HepG2 (cell line): ENCODE data around the gene WNT2. TPM values are rescaled to one million over a fixed set of nuclear protein-coding genes. Genes with fewer than 3 reads are reported as not detected.

Experiments used
- ATAC-seq: fragments of 200-7000 bp; cut with Tn5 transposase; 3 replicates; pipeline ENCODE4 v1.9.1; 2020; ENCODE audit warnings: mild to moderate bottlenecking, moderate library complexity
- Bru-seq: library from RNA; stranded (reverse); fragments of 400-500 nt; gene quantifications from one replicate; lab custom pipeline; 2021; lab: Mats Ljungman, UMichigan
- BruChase-seq, 2 experiments: library from RNA; stranded (reverse); fragments of 400-500 nt; gene quantifications; one replicate each; lab custom pipeline; 2021; lab: Mats Ljungman, UMichigan
- BruUV-seq: library from RNA; stranded (reverse); fragments of 400-500 nt; replicated peaks from 2 replicates; lab custom pipeline; 2021; lab: Mats Ljungman, UMichigan
- CTCF ChIA-PET: fragments of 300-600 bp; formaldehyde crosslinking; extraction: SDS; loops from one replicate; lab custom pipeline; 2021; ENCODE audit warnings: low total read pairs, inconsistent platforms, low intra/inter-chr PET ratio; lab: Yijun Ruan, JAX
- POLR2A ChIA-PET: fragments of 350-600 bp; sonication (Branson Sonifier 250); formaldehyde crosslinking; loops from one replicate; lab custom pipeline; 2020; ENCODE audit warnings: antibody characterized with exemption, inconsistent platforms; lab: Yijun Ruan, JAX
- DNase-seq: peaks from one replicate; pipeline ENCODE4 v3.0.0-alpha.2; 2015; ENCODE audit warnings: low spot score
- FAIRE-seq: peaks from 3 replicates; lab custom pipeline; 2011; peaks lifted over from hg19 to GRCh38; lab: Jason Lieb, UNC
- H2AFZ ChIP-seq: one replicate; pipeline ENCODE4 v1.6.1; 2011; ENCODE audit warnings: low read length, inconsistent platforms
- H3K27ac ChIP-seq: fragments of 300-600 bp; 3 replicates; pipeline ENCODE4 v1.8.0; 2011; ENCODE audit warnings: mixed run types, mild to moderate bottlenecking, mixed read lengths, low read length, inconsistent platforms; ENCODE audit not compliant: insufficient read depth; ENCODE audit errors: extremely low read length
- H3K27me3 ChIP-seq, 2 experiments: fragments of 200-600 bp in 1 of 2; 2 replicates in 1 of 2; 3 replicates in 1 of 2; pipeline versions ENCODE4 v1.6.0 to v1.8.0; 2011; ENCODE audit warnings: low read length in 2 of 2, mild to moderate bottlenecking in 2 of 2, moderate library complexity in 2 of 2, inconsistent platforms in 1 of 2; ENCODE audit not compliant: insufficient read depth in 2 of 2, control insufficient read depth in 1 of 2
- H3K36me3 ChIP-seq, 2 experiments: fragments of 200-600 bp in 1 of 2; replicated peaks in 1 of 2; 2 replicates in 1 of 2; 3 replicates in 1 of 2; pipeline versions ENCODE4 v1.5.1 to v1.8.0; 2011; ENCODE audit warnings: low read length in 2 of 2, inconsistent platforms in 1 of 2; ENCODE audit not compliant: insufficient read depth in 2 of 2, control insufficient read depth in 1 of 2
- H3K4me1 ChIP-seq: 2 replicates; pipeline ENCODE4 v1.5.1; 2012; ENCODE audit warnings: low read length, inconsistent platforms; ENCODE audit not compliant: insufficient read depth
- H3K4me2 ChIP-seq: 2 replicates; pipeline ENCODE4 v1.6.0; 2011; ENCODE audit warnings: low read depth, low read length, inconsistent platforms
- H3K4me3 ChIP-seq, 3 experiments: fragments of 200-600 bp in 1 of 3; sonication (generic), shearing (Covaris generic) in 1 of 3; replicated peaks in 1 of 3; 2 replicates each; pipeline ENCODE4 v1.5.1; 2011 to 2016; ENCODE audit warnings: low read length in 3 of 3, inconsistent platforms in 2 of 3, low read depth in 2 of 3, mild to moderate bottlenecking in 2 of 3, control low read depth in 1 of 3, mixed read lengths in 1 of 3; ENCODE audit not compliant: insufficient read depth in 1 of 3
- H3K79me2 ChIP-seq: one replicate; pipeline ENCODE4 v1.6.1; 2011; ENCODE audit warnings: low read length, inconsistent platforms; ENCODE audit not compliant: insufficient read depth
- H3K9ac ChIP-seq: 2 replicates; pipeline ENCODE4 v1.6.0; 2011; ENCODE audit warnings: mild to moderate bottlenecking, low read depth, low read length, inconsistent platforms; ENCODE audit not compliant: insufficient read depth
- H3K9me3 ChIP-seq: 2 replicates; pipeline ENCODE4 v1.5.1; 2012; ENCODE audit warnings: mild to moderate bottlenecking, low read length
- H4K20me1 ChIP-seq: 2 replicates; pipeline ENCODE4 v1.6.0; 2011; ENCODE audit warnings: inconsistent platforms, mild to moderate bottlenecking, low read length, moderate library complexity; ENCODE audit not compliant: insufficient read depth
- FOXK1 ChIP-seq: sonication (generic); formaldehyde crosslinking; IDR thresholded peaks from 2 replicates; pipeline ENCODE4 v1.4.0; 2020; ENCODE audit warnings: low read depth, missing genetic modification reagents, borderline replicate concordance
- KLF16 ChIP-seq, 2 experiments: sonication (generic) in 1 of 2; formaldehyde crosslinking in 1 of 2; IDR thresholded peaks; 2 replicates each; pipeline versions ENCODE4 v1.6.1 to v1.8.0; 2016 to 2023; ENCODE audit warnings: missing genetic modification reagents in 2 of 2, missing compliant biosample characterization in 1 of 2
- NCOA5 ChIP-seq: sonication (generic); formaldehyde crosslinking; IDR thresholded peaks from 2 replicates; pipeline ENCODE4 v1.4.0; 2020; ENCODE audit warnings: missing genetic modification reagents
- ZFAT ChIP-seq: sonication (generic); formaldehyde crosslinking; conservative IDR thresholded peaks from 2 replicates; pipeline ENCODE4 v1.8.1; 2023; ENCODE audit warnings: missing genetic modification reagents, inconsistent platforms
- ZNF121 ChIP-seq: sonication (generic); formaldehyde crosslinking; IDR thresholded peaks from 2 replicates; pipeline ENCODE4 v1.5.0; 2020; ENCODE audit warnings: mild to moderate bottlenecking, missing genetic modification reagents
- ZNF282 ChIP-seq: fragments of 450-650 bp; IDR thresholded peaks from 2 replicates; pipeline ENCODE4 v1.6.1; 2018; ENCODE audit not compliant: partially characterized antibody
- ZNF546 ChIP-seq: sonication (generic); formaldehyde crosslinking; conservative IDR thresholded peaks from 2 replicates; pipeline ENCODE4 v1.8.1; 2023; ENCODE audit warnings: mild to moderate bottlenecking, missing genetic modification reagents
- WGBS: methylation state at CpG from one replicate; pipeline ENCODE4 v1.1.6; 2017; ENCODE audit warnings: low lambda C conversion rate; 5-methylcytosine and 5-hydroxymethylcytosine counted together
- in situ Hi-C: cut with HindIII; loops from 2 replicates; pipeline ENCODE4 v1.10.0; 2017; ENCODE audit warnings: low pct_unique_long_range_greater_than_20kb; ENCODE audit not compliant: extremely low pct_ligation_motif_present
- intact Hi-C: fragments of 100-400 bp; cut with micrococcal nuclease; formaldehyde crosslinking; loops from one replicate; pipeline ENCODE4 v1.10.0; 2022; ENCODE audit not compliant: unreplicated experiment
- long read RNA-seq, 2 experiments: library from RNA in 1 of 2; library from polyadenylated mRNA in 1 of 2; stranded (forward) in 1 of 2; unstranded in 1 of 2; transcript quantifications; one replicate each; pipeline ENCODE4 v2.0.0, GENCODE V29; 2019 to 2022
- polyA minus RNA-seq, 3 experiments: library from RNA; depleted of rRNA, polyadenylated mRNA; stranded (reverse); fragments of >200 nt; gene quantifications; 2 replicates each; pipeline ENCODE4 v1.2.3, GENCODE V29; 2011; ENCODE audit warnings: low replicate concordance in 1 of 3
- polyA plus RNA-seq, 8 experiments: library from polyadenylated mRNA; depleted of rRNA in 3 of 8; stranded (reverse) in 7 of 8; unstranded in 1 of 8; fragments of >200 nt; fragmentation: Illumina TruSeq in 4 of 8; extraction: Trizol in 4 of 8; gene quantifications; 2 replicates each; pipeline versions ENCODE4 v1.2.1 to v1.2.3, GENCODE V29; 2011 to 2016; ENCODE audit warnings: low read depth in 4 of 8, missing spikeins in 1 of 8, mixed read lengths in 1 of 8; ENCODE audit not compliant: insufficient read depth in 1 of 8
- total RNA-seq, 5 experiments: library from RNA; depleted of rRNA; stranded (reverse); fragments of >200 nt; fragmentation: Illumina TruSeq; extraction: Trizol; gene quantifications; 2 replicates each; pipeline ENCODE4 v1.2.3, GENCODE V29; 2016; ENCODE audit warnings: low read depth in 1 of 5
- TF ChIP-seq, protein P1 (sequence below): sonication (generic); formaldehyde crosslinking; IDR thresholded peaks from 2 replicates; pipeline ENCODE4; 2020; ENCODE audit warnings: missing genetic modification reagents, mild to moderate bottlenecking, borderline replicate concordance
- TF ChIP-seq, protein P2 (sequence below): sonication (generic); formaldehyde crosslinking; IDR thresholded peaks from 2 replicates; pipeline ENCODE4 v1.5.1; 2020; ENCODE audit warnings: missing genetic modification reagents, mild to moderate bottlenecking, borderline replicate concordance
- TF ChIP-seq, protein P3 (sequence below): sonication (generic); formaldehyde crosslinking; IDR thresholded peaks from 2 replicates; pipeline ENCODE4 v1.5.0; 2020; ENCODE audit warnings: mild to moderate bottlenecking, missing genetic modification reagents

The WNT2 gene
- total RNA-seq (2016; rRNA removed; fragmentation: Illumina TruSeq; extraction: Trizol) (not detected in 2 replicates), polyA plus RNA-seq (2011; rRNA removed) (not detected in 2 replicates), polyA minus RNA-seq (2011; rRNA and poly(A)+ RNA removed; ENCODE audit: low replicate concordance) (0.35 TPM in 1 of 2 replicates, not detected in the other), Bru-seq, nascent RNA (not detected), BruChase-seq, experiment 1, labeled RNA remaining after a 6-hour chase (not detected), BruChase-seq, experiment 2, labeled RNA remaining after a 2-hour chase (not detected)
- total RNA-seq (2016; cell fraction: cytosol; rRNA removed; fragmentation: Illumina TruSeq; extraction: Trizol; ENCODE audit: low read depth): not detected in 2 replicates
- total RNA-seq (2016; cell fraction: insoluble cytoplasmic fraction; rRNA removed; fragmentation: Illumina TruSeq; extraction: Trizol): not detected in 2 replicates
- total RNA-seq (2016; cell fraction: membrane; rRNA removed; fragmentation: Illumina TruSeq; extraction: Trizol): not detected in 2 replicates
- total RNA-seq (2016; cell fraction: nucleus; rRNA removed; fragmentation: Illumina TruSeq; extraction: Trizol): not detected in 2 replicates
- polyA plus RNA-seq (2011; cell fraction: cytosol; rRNA removed): not detected in 2 replicates
- polyA plus RNA-seq (2011; cell fraction: nucleus; rRNA removed): not detected in 2 replicates
- not detected in 2 replicates for polyA plus RNA-seq (2012)
- not detected in 2 replicates for polyA plus RNA-seq (2016; cell fraction: cytosol; fragmentation: Illumina TruSeq; extraction: Trizol; ENCODE audit: low read depth)
- polyA plus RNA-seq (2016; cell fraction: insoluble cytoplasmic fraction; fragmentation: Illumina TruSeq; extraction: Trizol; ENCODE audit: low read depth): not detected in 2 replicates
- not detected in 2 replicates for polyA plus RNA-seq (2016; cell fraction: membrane; fragmentation: Illumina TruSeq; extraction: Trizol; ENCODE audit: low read depth)
- not detected in 2 replicates for polyA plus RNA-seq (2016; cell fraction: nucleus; fragmentation: Illumina TruSeq; extraction: Trizol; ENCODE audit: insufficient read depth, low read depth)
- not detected in 2 replicates for polyA minus RNA-seq (2011; cell fraction: cytosol; rRNA and poly(A)+ RNA removed)
- polyA minus RNA-seq (2011; cell fraction: nucleus; rRNA and poly(A)+ RNA removed): not detected in 2 replicates
- long read RNA-seq, experiment 1: 0 reads
- long read RNA-seq, experiment 2: 0 reads

DNA sequence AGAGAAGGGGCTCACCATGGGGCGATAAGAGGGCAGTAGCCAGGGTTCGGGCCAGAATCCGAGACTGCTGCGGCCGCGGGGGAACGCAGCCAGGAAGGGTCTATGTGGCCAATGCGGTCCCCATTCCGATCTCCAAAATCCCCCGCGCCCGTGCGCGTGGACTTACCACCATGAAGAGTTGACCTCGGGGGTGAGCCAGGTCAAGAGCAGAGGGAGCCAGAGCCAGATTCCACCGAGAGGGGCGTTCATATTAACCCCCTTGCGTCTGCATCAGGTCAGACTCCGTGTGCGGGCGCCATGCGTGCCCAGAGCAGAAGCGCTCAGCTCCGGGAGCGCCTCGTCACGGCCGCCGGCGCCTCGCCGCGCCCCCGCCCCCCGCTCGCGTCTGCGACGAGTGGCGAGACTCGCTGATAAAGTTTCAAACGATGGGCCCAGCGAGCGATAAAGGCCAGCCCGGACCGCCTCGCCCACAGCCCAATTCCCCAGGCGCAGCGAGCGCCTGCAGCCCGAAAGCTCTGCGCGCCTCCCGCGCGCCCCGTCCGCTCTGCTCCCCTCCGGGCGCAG lies at the start of gene WNT2:
Gene WNT2 (minus strand): TSS at position 318 of the 564 bp plus-strand sequence. CDS start 69 bp downstream, at position 249.
- ChIA-PET POLR2A (no interaction called here), CTCF (no interaction called here)
- Histone ChIP-seq H2AFZ (no peak within 1 kb of the TSS), H3K4me3 (no peak within 1 kb of the TSS), H3K27ac (no peak within 1 kb of the TSS), H4K20me1 (no peaks in the 10 kb centered on the region), H3K4me2 (no peak within 1 kb of the TSS), H3K9me3 (no peaks in the 10 kb centered on the region), H3K4me1 (no peaks in the 10 kb centered on the region), H3K79me2 (no peaks in the 10 kb centered on the region), H3K27me3 (peaks cover 10 to 59% of the 10 kb centered on the region in 2 experiments), H3K9ac (no peak within 1 kb of the TSS), H3K36me3 (no peaks in the 10 kb centered on the region)
- BruUV-seq: no TSS peak
- 50% methylated on average over 18 of the region's 60 CpGs for WGBS
- no peak for ATAC-seq
- in situ Hi-C loops: no loop called here
- no peak for FAIRE-seq
- no peak for DNase-seq
- intact Hi-C loops: no loop called here
- TF ChIP-seq ZNF546: no peak
- no peak for TF ChIP-seq ZNF121 (CRISPR knock-in tag)
- TF ChIP-seq FOXK1 (CRISPR knock-in tag): no peak
- no peak for TF ChIP-seq NCOA5 (CRISPR knock-in tag)
- TF ChIP-seq, protein P1, sequence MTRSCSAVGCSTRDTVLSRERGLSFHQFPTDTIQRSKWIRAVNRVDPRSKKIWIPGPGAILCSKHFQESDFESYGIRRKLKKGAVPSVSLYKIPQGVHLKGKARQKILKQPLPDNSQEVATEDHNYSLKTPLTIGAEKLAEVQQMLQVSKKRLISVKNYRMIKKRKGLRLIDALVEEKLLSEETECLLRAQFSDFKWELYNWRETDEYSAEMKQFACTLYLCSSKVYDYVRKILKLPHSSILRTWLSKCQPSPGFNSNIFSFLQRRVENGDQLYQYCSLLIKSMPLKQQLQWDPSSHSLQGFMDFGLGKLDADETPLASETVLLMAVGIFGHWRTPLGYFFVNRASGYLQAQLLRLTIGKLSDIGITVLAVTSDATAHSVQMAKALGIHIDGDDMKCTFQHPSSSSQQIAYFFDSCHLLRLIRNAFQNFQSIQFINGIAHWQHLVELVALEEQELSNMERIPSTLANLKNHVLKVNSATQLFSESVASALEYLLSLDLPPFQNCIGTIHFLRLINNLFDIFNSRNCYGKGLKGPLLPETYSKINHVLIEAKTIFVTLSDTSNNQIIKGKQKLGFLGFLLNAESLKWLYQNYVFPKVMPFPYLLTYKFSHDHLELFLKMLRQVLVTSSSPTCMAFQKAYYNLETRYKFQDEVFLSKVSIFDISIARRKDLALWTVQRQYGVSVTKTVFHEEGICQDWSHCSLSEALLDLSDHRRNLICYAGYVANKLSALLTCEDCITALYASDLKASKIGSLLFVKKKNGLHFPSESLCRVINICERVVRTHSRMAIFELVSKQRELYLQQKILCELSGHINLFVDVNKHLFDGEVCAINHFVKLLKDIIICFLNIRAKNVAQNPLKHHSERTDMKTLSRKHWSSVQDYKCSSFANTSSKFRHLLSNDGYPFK (CRISPR knock-in tag): no peak
- TF ChIP-seq, protein P2, sequence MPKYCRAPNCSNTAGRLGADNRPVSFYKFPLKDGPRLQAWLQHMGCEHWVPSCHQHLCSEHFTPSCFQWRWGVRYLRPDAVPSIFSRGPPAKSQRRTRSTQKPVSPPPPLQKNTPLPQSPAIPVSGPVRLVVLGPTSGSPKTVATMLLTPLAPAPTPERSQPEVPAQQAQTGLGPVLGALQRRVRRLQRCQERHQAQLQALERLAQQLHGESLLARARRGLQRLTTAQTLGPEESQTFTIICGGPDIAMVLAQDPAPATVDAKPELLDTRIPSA (CRISPR knock-in tag): no peak
- TF ChIP-seq, protein P3, sequence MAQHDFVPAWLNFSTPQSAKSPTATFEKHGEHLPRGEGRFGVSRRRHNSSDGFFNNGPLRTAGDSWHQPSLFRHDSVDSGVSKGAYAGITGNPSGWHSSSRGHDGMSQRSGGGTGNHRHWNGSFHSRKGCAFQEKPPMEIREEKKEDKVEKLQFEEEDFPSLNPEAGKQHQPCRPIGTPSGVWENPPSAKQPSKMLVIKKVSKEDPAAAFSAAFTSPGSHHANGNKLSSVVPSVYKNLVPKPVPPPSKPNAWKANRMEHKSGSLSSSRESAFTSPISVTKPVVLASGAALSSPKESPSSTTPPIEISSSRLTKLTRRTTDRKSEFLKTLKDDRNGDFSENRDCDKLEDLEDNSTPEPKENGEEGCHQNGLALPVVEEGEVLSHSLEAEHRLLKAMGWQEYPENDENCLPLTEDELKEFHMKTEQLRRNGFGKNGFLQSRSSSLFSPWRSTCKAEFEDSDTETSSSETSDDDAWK: no peak
- TF ChIP-seq ZNF282: no peak
- no peak for TF ChIP-seq KLF16 (CRISPR knock-in tag; IDR thresholded peaks at IDR 0.05)
- no peak for TF ChIP-seq ZFAT (CRISPR knock-in tag)
